GM21717 (cell line): ENCODE results near the gene SIGLEC15.
"Not testable (repeated sequence)": the region's sequence is repeated elsewhere in the genome, so short reads cannot be mapped to it uniquely, and the experiment has no call there.

ENCODE experiments used
- ATAC-seq: cut with Tn5 transposase; IDR thresholded peaks from one replicate; pipeline ENCODE4 v1.9.1; 2021; ENCODE audit warnings: mild to moderate bottlenecking, moderate library complexity; ENCODE audit not compliant: unreplicated experiment

SIGLEC15 gene, protein sequence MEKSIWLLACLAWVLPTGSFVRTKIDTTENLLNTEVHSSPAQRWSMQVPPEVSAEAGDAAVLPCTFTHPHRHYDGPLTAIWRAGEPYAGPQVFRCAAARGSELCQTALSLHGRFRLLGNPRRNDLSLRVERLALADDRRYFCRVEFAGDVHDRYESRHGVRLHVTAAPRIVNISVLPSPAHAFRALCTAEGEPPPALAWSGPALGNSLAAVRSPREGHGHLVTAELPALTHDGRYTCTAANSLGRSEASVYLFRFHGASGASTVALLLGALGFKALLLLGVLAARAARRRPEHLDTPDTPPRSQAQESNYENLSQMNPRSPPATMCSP

DNA sequence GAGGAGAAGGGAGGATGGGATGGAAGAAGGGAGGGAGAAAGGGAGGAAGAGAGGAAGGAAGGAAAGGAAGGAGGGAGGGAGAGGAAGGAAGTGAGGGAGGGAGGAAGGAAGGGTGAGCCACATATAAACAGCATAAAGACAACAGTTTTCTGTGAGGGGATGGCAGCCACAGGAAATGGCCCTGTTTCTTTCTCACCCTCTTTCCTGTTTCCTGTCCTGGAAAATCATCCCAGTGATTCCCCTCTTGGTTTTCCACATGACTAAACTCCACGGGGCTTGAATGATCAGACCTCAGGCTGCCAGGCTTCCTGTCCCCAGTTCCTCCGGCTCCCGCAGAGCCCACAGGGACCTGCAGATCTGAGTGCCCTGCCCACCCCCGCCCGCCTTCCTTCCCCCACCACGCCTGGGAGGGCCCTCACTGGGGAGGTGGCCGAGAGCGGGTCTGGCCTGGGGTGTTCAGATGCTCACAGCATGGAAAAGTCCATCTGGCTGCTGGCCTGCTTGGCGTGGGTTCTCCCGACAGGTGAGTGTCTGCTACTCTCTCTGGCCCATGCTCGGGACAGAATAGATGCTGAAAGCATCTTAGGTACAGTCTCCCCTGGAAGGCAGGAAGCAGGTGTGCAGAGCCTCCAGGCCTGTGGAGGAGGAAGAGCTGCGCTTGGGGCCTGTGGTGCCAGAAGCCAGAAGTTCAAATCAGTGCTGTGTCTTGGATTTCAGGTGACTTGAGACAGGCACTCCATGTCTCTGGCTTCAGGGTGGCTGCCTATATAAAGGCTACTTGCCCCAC, at the start of gene SIGLEC15:
TSS of gene SIGLEC15 (plus strand) at position 418 of the 787 bp plus-strand sequence. CDS start at position 472, 54 bp downstream.
- no peak for ATAC-seq

DNA sequence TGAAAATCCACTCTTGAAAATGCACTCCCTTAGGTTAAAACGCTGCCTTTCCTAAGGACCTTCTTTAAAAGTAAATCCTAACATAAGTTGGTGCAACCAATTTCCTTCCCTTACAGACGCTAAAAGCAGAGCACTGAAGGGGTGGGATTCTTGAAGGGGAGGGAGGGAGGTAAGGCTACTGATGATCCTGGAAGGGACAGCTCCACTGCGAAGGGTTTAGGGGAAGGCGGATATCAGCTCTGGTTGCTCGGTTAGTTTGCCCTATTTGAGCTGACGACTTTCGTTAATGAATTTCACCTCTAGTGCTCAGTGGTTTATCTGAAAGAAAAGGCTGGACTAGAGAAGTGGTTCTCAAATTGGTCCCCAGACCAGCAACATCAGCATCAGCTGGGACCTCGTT, 49.7 kb upstream of the SIGLEC15 start:
- ATAC-seq: no peak

DNA sequence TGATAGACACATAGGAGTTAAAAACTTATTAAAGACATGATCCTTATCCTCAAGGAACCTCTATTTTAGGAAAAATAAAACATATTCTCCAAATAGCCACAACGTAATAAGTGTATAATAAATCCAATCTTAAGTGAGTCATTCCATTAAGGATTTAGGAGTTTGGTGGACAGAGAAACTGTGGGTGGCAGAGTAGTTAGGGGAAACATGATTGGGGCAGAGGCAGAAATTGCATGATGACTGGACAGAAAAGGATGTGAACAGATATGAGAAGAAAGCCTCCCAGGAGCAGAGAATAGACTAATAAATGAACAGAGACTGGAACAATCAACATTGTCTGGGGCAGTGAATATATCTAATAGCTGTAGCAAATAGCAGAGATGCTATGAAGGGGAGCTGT, 48.1 kb upstream of the SIGLEC15 start:
- no peak for ATAC-seq

DNA sequence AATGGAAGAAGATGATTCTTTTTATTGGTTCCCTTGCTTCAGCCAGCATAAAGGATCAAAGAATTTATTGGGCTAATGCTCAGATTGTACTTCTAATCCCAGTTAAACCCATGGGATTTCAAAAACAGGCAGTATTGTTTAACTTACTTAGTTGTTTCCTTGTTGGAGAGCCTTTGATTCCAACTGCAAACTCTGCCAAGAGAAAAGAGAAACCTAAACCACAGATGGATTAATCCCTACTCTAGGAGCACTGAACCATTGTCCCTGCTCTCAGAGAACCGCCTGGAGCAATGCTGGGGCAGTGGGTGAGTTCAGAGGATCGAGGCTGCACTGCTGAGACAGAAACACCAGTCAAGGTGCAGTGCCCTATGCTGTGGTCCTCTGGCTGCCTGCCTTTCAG, 44.9 kb upstream of the SIGLEC15 start:
- no peak for ATAC-seq

DNA sequence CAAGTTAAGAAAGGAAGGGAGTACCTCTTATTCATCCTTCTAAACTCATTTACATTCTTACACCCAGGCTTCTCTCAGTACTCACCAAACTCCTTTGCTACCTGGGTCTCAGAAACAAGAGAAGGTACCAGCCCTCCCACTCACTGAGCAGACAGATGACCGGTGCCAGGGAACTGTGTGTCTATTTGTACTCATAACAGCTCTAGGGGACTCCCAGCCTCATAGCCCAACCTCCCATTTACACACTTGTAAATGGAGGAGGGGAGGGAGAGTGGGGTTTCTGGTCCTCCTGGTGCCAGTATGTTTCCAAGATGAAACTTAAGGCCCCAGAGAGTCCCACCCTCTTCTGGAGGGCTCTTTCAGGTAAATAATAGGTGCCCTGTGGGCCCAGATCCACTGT, 42.8 kb upstream of the SIGLEC15 start:
- ATAC-seq: no peak

DNA sequence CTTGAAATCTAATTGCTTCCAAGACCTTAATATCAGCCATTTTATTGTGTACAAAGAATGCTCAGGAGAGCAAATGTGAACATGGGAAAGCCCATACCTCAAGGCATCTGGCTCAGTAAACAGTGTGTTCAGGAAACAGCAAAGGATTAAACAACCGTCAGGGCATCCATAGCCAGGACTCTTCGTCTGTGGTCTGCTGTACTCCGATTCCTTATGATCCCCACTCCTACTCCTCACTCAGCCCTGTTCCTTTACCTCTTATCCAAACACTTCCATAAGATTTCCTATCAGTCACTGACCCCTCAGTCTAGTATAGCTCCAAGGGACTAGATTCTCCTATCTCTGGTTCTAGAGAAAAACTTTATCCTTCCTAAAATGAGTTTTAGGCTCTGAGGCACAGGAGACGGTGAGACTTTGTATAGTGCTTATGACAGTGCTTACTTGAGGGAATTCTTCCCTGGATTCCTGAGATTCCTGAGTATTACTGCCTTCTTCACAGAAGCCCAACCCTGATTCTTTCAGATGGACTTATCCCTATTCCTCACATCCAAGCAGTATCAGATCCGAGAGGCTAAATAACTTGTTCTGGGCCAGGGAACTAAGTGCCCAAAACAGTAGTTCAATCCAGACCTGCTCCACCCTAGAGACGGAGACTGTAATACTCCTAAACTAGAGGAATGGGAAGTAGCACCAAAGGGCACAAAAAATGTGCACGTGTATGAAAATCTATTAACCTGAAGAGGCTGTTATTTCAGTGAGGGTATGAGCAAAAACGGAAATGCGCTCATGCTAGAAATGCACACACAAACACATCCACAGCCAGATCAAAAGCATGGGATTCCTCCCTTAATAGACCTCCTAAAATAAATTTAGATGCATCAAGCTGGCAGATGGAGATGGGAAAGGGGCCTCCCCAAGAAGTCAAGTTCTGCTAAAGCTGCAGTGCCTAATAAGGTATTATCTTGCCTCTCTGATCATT, 42.1 kb upstream of the SIGLEC15 start:
- no peak for ATAC-seq

DNA sequence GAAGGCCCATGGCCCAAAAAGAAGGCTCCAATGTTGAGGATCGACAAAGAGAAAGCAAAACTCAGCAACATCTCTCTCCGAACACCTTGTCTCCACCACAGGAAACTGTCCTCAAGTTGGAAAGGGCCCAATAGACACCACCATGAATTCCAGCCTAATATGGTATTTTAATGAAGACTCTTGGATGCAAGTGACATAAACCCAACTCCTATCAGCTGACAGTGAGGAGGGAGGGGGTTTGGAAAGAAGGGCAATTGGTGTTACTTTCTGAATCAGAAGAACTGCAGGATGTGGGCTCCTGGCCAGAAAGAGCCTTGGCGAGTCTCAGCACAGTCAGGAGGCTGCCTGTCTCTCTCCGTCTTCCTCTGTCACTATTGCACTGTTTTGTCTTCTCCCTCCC, 40.3 kb upstream of the SIGLEC15 start:
- no peak for ATAC-seq

DNA sequence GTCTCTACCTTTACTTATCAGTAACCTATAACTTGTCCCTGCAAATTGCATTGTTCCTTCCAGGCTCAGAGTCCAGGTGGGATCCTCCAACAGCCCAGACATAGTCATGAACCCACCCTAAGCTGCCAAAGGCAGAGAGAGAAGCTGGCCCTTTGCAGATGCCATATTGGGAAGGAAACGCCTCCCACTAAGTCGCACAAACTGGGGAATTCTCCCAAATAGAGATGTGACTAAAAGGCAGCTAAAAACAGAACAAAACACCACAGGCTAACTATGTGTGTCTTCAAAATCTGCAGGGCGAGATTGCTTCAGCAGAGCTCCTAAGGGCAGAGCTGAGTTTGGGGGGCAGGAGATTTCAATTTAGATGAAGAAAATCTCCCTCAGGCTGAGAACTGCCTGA, 38.5 kb upstream of the SIGLEC15 start:
- no peak for ATAC-seq

DNA sequence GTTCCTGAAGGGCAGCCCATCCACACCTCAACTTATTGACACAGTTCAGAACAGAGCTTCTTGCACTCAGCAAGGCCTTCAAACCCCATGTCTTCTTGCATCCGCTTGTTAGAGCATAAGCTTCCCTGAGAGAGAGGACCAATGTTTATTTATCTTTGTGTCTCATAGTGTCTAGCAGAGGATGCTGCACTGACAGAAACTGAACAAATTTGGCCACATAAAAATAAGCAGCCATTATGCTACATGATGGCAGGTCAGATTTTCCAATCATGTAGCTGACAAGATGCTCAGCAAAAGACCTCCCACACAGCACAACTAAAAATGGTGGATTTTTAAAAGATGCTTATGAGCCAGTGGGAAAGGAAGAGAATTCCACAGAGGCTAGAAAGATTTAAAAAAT, 38.1 kb upstream of the SIGLEC15 start:
- no peak for ATAC-seq

DNA sequence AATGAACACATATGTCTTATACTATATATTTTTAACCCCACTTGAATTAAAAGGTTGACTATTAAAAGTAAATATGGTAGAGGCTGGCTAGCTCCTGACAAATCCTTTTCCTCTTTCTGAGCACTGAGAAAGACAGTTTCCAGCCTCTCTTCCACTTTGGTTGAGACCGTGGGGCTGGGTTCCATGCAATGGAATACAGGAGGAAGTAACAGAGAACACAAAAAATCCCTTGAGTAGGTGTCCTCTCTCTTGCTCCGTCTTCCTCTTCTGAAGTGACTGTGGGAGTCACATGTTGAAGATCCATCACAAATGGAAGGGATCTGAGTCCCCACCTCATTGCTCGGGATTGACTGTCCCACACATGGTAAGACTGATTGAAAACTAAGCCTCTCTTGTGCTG, 36.6 kb upstream of the SIGLEC15 start:
- ATAC-seq: no peak

DNA sequence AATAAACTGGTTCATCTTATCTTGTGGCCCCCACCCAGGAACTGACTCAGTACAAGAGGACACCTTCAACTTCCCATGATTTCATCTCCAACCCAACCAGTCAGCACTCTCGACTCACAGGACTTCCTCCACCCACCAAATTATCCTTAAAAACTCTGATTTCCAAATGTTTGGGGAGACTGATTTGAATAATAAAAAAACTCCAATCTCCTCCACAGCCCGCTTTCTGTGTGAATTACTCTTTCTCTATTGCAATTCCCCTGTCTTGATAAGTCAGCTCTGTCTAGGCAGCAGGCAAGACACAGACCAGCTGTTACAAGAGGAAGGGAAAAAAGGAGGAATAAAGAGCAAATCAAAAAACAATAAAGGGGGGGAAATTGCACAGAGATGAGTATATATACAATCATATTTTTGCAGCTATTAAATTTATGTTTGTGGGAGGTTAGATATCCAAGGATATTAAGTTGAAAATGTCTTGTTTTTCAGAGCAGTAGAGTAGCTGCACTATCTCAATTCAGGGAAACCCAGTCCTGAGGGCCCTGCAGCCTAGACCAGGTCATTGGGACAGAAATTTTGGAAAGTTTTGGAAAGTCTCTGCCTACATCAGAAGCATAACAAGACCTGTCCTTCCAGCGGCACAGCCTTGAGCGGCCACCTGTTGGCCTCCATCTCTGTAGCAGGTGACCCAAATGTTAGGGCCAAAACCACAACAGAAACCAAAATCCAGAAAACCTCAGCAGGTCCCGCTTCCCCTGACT, 32.8 kb upstream of the SIGLEC15 start:
- ATAC-seq: no peak

DNA sequence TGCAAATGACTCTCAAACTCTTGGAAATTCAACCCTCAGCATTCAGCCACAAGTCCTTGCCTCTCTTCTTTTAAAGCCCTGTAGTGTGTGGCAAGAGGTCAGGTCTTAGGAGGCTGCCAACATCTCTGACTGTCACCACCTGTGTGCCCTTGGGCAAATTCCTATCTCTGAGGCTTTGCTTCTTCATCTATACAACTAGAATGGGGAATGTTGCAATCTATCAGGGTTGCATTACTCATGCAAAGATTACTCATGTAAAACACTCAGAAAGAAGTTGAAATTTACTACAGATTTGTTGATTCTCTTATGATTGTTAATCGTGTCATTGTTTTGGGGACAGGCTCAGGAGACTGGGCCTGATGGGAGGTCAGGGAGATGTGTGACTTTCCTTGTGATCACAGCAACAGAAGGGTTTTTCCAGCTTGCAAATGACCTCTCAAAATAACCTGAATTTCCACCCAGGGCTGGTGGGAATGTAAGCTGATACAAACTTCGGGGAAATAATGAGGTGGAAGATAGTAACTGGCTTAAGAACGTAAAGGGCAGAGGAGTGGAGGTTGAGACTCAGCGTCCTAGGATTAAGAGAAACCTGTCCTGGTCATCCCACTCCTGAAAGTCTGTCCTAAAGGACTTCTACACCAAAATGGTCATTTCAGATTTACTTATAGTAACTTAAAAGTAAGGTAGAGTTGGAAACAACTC, 32.1 kb upstream of the SIGLEC15 start:
- no peak for ATAC-seq

DNA sequence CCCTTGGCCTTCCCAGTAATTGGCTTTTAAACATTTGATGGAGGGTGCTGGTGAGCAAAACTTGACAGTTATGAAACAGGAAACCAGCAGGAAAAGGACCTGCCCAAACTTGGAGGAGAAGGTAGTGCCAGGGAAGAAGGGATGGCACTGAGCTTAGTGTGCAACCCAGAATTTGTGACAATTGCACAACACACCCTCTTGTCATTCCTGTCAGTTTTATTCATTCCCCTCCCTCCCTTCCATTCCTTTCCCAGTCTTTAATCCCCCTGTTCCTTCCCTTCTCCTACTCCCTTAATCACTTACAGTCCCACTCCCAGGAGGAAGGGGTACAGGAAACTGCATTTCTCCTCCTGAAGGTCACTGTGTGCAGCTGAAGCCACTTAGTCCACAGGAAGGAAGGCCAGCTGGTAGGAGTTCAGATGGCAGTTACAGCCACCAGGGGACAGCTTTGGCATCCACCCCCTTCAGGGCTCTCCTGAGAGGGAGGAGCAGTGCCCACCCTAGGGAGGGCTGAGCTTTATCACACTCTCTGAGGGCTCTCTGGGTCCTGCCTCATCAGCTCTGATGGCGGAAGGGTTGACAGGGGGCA, 24.0 kb upstream of the SIGLEC15 start:
- no peak for ATAC-seq

DNA sequence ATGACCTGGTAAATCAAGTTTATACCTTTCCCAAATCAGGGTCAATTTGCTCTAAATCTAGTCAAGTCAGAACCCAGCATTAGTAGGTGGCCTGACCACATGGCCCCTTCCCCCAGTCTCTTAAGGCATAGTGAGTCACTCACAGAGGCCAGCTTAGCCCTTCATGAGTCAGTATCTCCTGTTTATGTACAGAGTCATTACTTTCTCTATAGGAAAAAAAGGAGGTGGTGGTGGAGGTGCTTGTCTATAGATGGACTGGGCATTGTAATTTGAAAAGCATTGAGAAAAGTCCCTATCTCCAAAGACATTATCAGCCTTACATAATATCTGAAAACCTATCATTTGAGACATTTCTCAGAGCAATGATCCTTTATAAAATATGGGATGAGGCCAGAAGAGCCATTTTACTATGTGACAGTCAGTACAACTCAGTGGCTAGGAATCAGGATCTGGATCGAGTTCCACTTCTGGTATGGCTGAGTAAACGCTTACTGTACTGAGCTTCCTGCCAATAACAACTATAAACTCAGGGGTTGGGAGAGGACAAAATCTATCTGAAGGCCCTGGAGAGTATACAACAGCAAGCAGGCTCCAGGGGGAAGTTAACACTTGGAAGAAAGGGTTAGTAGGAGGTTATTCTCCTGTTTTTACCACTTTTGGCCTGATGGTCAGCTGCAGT, 22.5 kb upstream of the SIGLEC15 start:
- no peak for ATAC-seq

DNA sequence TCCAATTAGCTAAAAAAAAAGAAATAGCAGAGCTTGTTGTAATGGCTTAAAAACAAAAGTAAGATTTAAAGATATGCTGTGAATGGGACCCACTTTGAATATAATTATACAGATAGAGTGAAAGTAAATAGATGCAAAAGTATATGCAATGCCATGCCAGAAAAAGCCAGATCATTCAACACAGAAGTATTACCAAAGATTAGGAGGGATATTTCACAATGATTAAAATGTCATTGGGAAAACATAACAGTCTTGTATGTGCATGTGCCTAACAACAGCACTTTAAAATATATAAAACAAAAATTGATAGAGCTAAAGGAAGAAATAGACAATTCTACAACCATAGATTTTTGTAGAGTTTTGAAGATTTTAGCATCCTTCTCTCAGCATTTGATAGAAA, 19.9 kb upstream of the SIGLEC15 start:
- ATAC-seq: no peak

DNA sequence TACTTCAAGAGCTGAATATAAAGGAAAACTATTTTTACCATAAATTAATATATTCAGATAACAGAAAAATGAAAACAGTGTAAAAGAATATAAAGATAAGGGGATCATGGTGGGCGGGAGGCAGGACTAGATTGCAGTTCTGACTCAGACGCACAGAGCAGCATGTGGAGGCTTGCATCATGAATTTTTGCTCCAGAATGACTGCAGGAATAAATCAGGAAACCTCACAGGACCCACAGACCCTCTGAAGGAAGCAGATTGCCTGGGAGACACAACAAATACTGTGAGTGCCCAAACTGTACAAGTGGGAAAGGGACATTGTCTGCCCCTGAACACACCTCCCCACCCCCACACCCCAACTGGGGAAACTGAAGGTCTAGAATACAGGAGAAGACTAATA, 19.2 kb upstream of the SIGLEC15 start:
- no peak for ATAC-seq

DNA sequence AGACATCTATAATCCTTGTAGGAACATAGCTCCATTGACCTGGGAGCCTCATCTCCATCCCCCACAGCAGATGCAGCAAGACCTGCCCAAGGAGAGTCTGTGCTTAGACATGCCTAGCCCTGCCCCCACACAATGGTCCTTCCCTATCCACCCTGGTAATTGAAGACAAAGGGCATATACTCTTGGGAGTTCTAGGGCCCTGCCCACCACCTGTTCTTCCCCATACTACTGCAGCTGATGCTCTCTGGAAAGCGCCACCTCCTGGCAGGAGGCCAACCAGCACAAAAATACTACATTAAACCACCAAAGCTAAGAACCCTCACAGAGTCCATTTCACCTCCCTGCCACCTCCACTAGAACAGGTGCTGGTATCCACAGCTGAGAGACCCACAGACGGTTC, 18.3 kb upstream of the SIGLEC15 start:
- ATAC-seq: not testable (repeated sequence)

DNA sequence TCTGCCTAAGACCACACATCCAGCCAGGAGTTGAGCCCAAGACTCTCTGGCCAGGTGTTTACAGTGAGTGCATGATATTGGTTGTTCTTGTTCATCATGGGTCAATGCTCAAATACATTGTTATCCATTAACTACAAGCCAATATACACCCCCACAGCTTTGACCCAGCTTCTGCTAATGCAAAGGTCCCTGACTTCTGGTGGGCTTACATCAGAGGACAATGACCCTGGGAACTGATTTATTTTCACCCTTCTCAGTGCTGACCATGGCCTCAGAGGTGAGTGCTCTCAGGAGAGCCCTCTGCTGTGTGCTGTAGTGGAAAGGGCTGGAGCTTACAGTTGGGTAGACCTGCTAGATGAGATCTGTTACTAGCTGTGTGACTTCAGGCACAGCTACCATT, 10.7 kb upstream of the SIGLEC15 start:
- ATAC-seq: not testable (repeated sequence)

DNA sequence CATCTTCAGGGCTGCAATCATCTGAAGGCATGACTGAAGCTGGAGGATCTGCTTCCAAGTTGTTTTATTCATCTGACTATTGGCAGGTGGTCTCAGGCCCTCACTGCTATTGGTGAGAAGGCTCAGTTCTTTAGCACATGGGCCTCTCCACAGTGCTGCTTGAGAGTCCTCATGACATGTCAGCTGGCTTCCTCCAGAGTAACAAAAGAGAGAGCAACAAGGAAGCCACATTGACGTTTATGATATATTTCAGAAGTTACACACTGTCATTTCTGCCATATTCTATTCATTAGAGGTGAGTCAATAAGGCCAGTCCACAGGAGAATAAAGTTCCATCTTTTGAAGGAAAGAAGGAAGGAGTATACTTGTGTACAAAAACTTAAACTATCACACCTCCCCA, 7.9 kb upstream of the SIGLEC15 start:
- no peak for ATAC-seq
